GM13977 (cell line): ENCODE results near the gene EIF3L.
A peak's percentile ranks its signal among the peaks of the same experiment; 100 is the strongest.

ENCODE experiments used
- DNase-seq: peaks from one replicate; pipeline ENCODE4 v3.0.0; 2012; ENCODE audit warnings: low spot score
- CTCF ChIP-seq: IDR thresholded peaks from 2 replicates; pipeline ENCODE4 v1.5.1; 2012; ENCODE audit warnings: mild to moderate bottlenecking, control low read depth; ENCODE audit not compliant: insufficient read depth; ENCODE audit errors: extremely low read depth, missing control alignments
- in situ Hi-C: fragments of 300-500 bp; cut with MboI; formaldehyde crosslinking; loops from one replicate; pipeline ENCODE4 v1.12.0; 2022; ENCODE audit warnings: low sequenced_read_pairs, low pct_unique_long_range_greater_than_20kb, mixed read lengths, inconsistent platforms; ENCODE audit not compliant: unreplicated experiment

The EIF3L gene

GRCh38 chr22:37804881-37805809, 44.1 kb upstream of the EIF3L start:
- in situ Hi-C loops, result no loop called here
- DNase-seq, result peak; percentile 71
- TF ChIP-seq CTCF, result no peak

- in situ Hi-C loops, result no loop called here
- no peak for DNase-seq
- TF ChIP-seq CTCF, result no peak
These were observed 43.4 kb upstream of the EIF3L start for GRCh38 chr22:37805810-37806277.

- DNase-seq, result no peak
- in situ Hi-C loops, result no loop called here
These were observed 42.5 kb upstream of the EIF3L start for GRCh38 chr22:37806409-37807333.

GRCh38 chr22:37807410-37808293, 41.6 kb upstream of the EIF3L start, which contains the start of gene GCAT:
Gene GCAT (plus strand): TSS chr22:37807934. CDS start chr22:37807968, 34 bp downstream.
- no peak for TF ChIP-seq CTCF
- in situ Hi-C loops, result no loop called here
- DNase-seq, result peak; percentile 99

More at GRCh38 chr22:37806409-37807333, 42.5 kb upstream of the EIF3L start:
- no peak for TF ChIP-seq CTCF

GRCh38 chr22:37808294-37808657, 40.9 kb upstream of the EIF3L start:
- in situ Hi-C loops, result no loop called here
- no peak for TF ChIP-seq CTCF
- DNase-seq, result no peak
